WTC11 (cell line): ENCODE measurements around the gene FERMT1. TPM values are rescaled to one million over a fixed set of nuclear protein-coding genes. Genes with fewer than 3 reads are reported as not detected.

ENCODE experiments used
- ATAC-seq: fragments of 200-7000 bp; cut with Tn5 transposase; 2 replicates; pipeline ENCODE4 v1.10.0; 2021; ENCODE audit warnings: mild to moderate bottlenecking, moderate library complexity
- CTCF ChIA-PET: fragments of 300-600 bp; sonication (Branson Sonifier 250); formaldehyde crosslinking; loops from one replicate; lab custom pipeline; 2021; ENCODE audit warnings: antibody characterized with exemption; lab: Charles Lee
- POLR2A ChIA-PET: fragments of 350-600 bp; sonication (Branson Sonifier 250); formaldehyde crosslinking; loops from one replicate; lab custom pipeline; 2021; ENCODE audit warnings: antibody characterized with exemption; lab: Charles Lee
- DNase-seq: peaks from one replicate; pipeline ENCODE4 v3.0.0; 2021; ENCODE audit warnings: low spot score
- H3K27ac Mint-ChIP-seq: 2 replicates; pipeline ENCODE4 v1.8.0; 2021; ENCODE audit warnings: mixed read lengths
- H3K27me3 Mint-ChIP-seq: 2 replicates; pipeline ENCODE4 v1.8.0; 2021; ENCODE audit warnings: low read depth, mild to moderate bottlenecking, moderate library complexity, mixed read lengths
- H3K36me3 Mint-ChIP-seq: 2 replicates; pipeline ENCODE4 v1.8.0; 2021; ENCODE audit warnings: mixed read lengths
- H3K4me1 Mint-ChIP-seq: 2 replicates; pipeline ENCODE4 v1.8.0; 2022; ENCODE audit warnings: mixed read lengths
- H3K4me3 Mint-ChIP-seq: 2 replicates; pipeline ENCODE4 v1.8.0; 2021; ENCODE audit warnings: mild to moderate bottlenecking, moderate library complexity, mixed read lengths
- H3K9me3 Mint-ChIP-seq: 2 replicates; pipeline ENCODE4 v1.8.0; 2021; ENCODE audit warnings: mixed read lengths
- ARID4B ChIP-seq: sonication (generic); formaldehyde crosslinking; IDR thresholded peaks from 2 replicates; pipeline ENCODE4 v1.8.0; 2023; ENCODE audit warnings: missing genetic modification reagents, mild to moderate bottlenecking, borderline replicate concordance
- CREB1 ChIP-seq: sonication (generic); formaldehyde crosslinking; IDR thresholded peaks from 2 replicates; pipeline ENCODE4 v1.8.0; 2023; ENCODE audit warnings: mild to moderate bottlenecking, missing genetic modification reagents
- KAT7 ChIP-seq: sonication (generic); formaldehyde crosslinking; IDR thresholded peaks from 2 replicates; pipeline ENCODE4 v1.8.1; 2023; ENCODE audit warnings: missing genetic modification reagents, mild to moderate bottlenecking, borderline replicate concordance
- MYBL2 ChIP-seq: sonication (generic); formaldehyde crosslinking; IDR thresholded peaks from 2 replicates; pipeline ENCODE4 v1.8.1; 2023; ENCODE audit warnings: mild to moderate bottlenecking, moderate library complexity, missing genetic modification reagents
- NFATC4 ChIP-seq: fragments of 250-450 bp; sonication (Bioruptor Pico); IDR thresholded peaks from 2 replicates; pipeline ENCODE4 v1.9.0; 2021; ENCODE audit warnings: mild to moderate bottlenecking
- NFYB ChIP-seq: sonication (generic); formaldehyde crosslinking; conservative IDR thresholded peaks from 2 replicates; pipeline ENCODE4 v1.8.0; 2022; ENCODE audit warnings: low read depth, missing genetic modification reagents
- NR1H2 ChIP-seq: sonication (generic); formaldehyde crosslinking; IDR thresholded peaks from 2 replicates; pipeline ENCODE4 v1.9.0; 2021; ENCODE audit warnings: mild to moderate bottlenecking, moderate library complexity, missing genetic modification reagents
- PRRX2 ChIP-seq: fragments of 250-450 bp; sonication (Bioruptor Pico); IDR thresholded peaks from 2 replicates; pipeline ENCODE4 v1.8.0; 2021; ENCODE audit warnings: mild to moderate bottlenecking
- STAT6 ChIP-seq: sonication (generic); formaldehyde crosslinking; conservative IDR thresholded peaks from 2 replicates; pipeline ENCODE4 v1.8.1; 2023; ENCODE audit warnings: mild to moderate bottlenecking, low read depth, missing genetic modification reagents, moderate library complexity
- ZNF281 ChIP-seq: sonication (generic); formaldehyde crosslinking; IDR thresholded peaks from 2 replicates; pipeline ENCODE4 v1.8.0; 2023; ENCODE audit warnings: mild to moderate bottlenecking, missing genetic modification reagents
- ZNF423 ChIP-seq: fragments of 250-450 bp; sonication (Bioruptor Pico); IDR thresholded peaks from 2 replicates; pipeline ENCODE4 v2.1.2; 2022; ENCODE audit warnings: mild to moderate bottlenecking, moderate library complexity
- total RNA-seq: library from RNA; stranded (reverse); gene quantifications from 3 replicates; pipeline ENCODE4 v1.2.3, GENCODE V29; 2021
- TF ChIP-seq, protein P1 (sequence below): sonication (generic); formaldehyde crosslinking; IDR thresholded peaks from 2 replicates; pipeline ENCODE4 v1.8.0; 2022; ENCODE audit warnings: mild to moderate bottlenecking, missing genetic modification reagents
- TF ChIP-seq, protein P2 (sequence below): sonication (generic); formaldehyde crosslinking; IDR thresholded peaks from 2 replicates; pipeline ENCODE4 v1.8.0; 2022; ENCODE audit warnings: mild to moderate bottlenecking, missing genetic modification reagents
- TF ChIP-seq, protein P3 (sequence below): sonication (generic); formaldehyde crosslinking; IDR thresholded peaks from 2 replicates; pipeline ENCODE4 v1.8.0; 2022; ENCODE audit warnings: mild to moderate bottlenecking, missing genetic modification reagents
- TF ChIP-seq, protein P4 (sequence below): fragments of 250-450 bp; sonication (Bioruptor Pico); IDR thresholded peaks from 2 replicates; pipeline ENCODE4 v1.9.0; 2021; ENCODE audit warnings: moderate library complexity, mild to moderate bottlenecking, inconsistent platforms, borderline replicate concordance
- TF ChIP-seq, protein P5 (sequence below): sonication (generic); formaldehyde crosslinking; IDR thresholded peaks from 2 replicates; pipeline ENCODE4 v1.8.1; 2023; ENCODE audit warnings: mild to moderate bottlenecking, moderate library complexity, missing genetic modification reagents
- TF ChIP-seq, protein P6 (sequence below): fragments of 250-450 bp; sonication (Bioruptor Pico); conservative IDR thresholded peaks from 2 replicates; pipeline ENCODE4 v1.9.0; 2021; ENCODE audit warnings: mild to moderate bottlenecking

The FERMT1 gene
- total RNA-seq, 1 experiment from 2014 or later, result 23.0 TPM

GRCh38 chr20:6122111-6122872 lies 538 bp downstream of the FERMT1 start (continued):
- TF ChIP-seq, protein P1, sequence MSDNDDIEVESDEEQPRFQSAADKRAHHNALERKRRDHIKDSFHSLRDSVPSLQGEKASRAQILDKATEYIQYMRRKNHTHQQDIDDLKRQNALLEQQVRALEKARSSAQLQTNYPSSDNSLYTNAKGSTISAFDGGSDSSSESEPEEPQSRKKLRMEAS, result peak; percentile 82
- TF ChIP-seq PRRX2 (no peak), NFATC4 (CRISPR knock-in tag) (no peak), CREB1 (CRISPR knock-in tag) (no peak), MYBL2 (CRISPR knock-in tag) (no peak), ARID4B (CRISPR knock-in tag) (0 out of 2 replicates have a peak, but pooled peaks have one; percentile 24), NR1H2 (CRISPR knock-in tag) (no peak), ZNF281 (CRISPR knock-in tag) (no peak)
- TF ChIP-seq, protein P2, sequence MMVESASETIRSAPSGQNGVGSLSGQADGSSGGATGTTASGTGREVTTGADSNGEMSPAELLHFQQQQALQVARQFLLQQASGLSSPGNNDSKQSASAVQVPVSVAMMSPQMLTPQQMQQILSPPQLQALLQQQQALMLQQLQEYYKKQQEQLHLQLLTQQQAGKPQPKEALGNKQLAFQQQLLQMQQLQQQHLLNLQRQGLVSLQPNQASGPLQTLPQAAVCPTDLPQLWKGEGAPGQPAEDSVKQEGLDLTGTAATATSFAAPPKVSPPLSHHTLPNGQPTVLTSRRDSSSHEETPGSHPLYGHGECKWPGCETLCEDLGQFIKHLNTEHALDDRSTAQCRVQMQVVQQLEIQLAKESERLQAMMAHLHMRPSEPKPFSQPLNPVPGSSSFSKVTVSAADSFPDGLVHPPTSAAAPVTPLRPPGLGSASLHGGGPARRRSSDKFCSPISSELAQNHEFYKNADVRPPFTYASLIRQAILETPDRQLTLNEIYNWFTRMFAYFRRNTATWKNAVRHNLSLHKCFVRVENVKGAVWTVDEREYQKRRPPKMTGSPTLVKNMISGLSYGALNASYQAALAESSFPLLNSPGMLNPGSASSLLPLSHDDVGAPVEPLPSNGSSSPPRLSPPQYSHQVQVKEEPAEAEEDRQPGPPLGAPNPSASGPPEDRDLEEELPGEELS, result no peak
- TF ChIP-seq, protein P3, sequence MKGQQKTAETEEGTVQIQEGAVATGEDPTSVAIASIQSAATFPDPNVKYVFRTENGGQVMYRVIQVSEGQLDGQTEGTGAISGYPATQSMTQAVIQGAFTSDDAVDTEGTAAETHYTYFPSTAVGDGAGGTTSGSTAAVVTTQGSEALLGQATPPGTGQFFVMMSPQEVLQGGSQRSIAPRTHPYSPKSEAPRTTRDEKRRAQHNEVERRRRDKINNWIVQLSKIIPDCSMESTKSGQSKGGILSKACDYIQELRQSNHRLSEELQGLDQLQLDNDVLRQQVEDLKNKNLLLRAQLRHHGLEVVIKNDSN (CRISPR knock-in tag), result peak; percentile 19; the same call in 1 of the 2 replicates
- TF ChIP-seq, protein P4, sequence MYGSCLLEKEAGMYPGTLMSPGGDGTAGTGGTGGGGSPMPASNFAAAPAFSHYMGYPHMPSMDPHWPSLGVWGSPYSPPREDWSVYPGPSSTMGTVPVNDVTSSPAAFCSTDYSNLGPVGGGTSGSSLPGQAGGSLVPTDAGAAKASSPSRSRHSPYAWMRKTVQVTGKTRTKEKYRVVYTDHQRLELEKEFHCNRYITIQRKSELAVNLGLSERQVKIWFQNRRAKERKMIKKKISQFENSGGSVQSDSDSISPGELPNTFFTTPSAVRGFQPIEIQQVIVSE, result no peak

GRCh38 chr20:6121504-6121903 lies 1.3 kb downstream of the FERMT1 start:
- peak overlapping the region; percentile 69 for H3K4me3 Mint-ChIP-seq
- TF ChIP-seq ZNF423 (CRISPR knock-in tag) (no peak), KAT7 (no peak), NFYB (no peak), STAT6 (CRISPR knock-in tag) (no peak)
- TF ChIP-seq, protein P5, sequence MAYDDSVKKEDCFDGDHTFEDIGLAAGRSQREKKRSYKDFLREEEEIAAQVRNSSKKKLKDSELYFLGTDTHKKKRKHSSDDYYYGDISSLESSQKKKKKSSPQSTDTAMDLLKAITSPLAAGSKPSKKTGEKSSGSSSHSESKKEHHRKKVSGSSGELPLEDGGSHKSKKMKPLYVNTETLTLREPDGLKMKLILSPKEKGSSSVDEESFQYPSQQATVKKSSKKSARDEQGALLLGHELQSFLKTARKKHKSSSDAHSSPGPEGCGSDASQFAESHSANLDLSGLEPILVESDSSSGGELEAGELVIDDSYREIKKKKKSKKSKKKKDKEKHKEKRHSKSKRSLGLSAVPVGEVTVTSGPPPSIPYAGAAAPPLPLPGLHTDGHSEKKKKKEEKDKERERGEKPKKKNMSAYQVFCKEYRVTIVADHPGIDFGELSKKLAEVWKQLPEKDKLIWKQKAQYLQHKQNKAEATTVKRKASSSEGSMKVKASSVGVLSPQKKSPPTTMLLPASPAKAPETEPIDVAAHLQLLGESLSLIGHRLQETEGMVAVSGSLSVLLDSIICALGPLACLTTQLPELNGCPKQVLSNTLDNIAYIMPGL (CRISPR knock-in tag), result no peak
- TF ChIP-seq, protein P6, sequence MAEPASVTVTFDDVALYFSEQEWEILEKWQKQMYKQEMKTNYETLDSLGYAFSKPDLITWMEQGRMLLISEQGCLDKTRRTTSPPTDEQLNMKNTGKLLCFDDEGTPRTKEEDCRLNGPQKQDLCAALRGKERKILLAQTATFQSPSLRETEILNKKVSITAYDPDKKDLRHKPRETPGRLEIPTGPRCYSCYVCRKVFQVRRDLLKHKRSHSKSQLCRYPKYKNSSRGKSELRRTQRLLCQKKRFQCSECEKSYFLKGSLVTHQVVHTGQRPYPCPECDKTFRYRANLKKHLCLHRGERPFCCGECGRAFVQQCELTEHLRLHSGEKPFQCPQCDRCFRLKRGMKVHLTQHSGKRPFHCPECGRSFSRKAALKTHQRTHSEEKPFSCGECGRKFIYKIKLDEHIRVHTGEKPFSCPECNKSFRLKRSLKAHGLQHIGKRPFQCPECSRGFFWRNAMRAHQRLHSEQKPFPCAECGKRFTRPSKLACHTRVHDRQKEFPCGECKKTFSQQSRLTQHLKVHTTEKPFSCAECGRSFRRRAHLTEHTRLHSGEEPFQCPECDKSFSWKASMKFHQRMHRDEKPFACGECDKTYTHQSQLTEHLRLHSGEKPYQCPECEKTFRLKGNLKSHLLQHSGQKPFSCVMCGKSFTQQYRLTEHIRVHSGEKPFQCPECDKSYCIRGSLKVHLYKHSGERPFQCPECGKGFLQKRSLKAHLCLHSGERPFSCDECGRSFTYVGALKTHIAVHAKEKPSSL (CRISPR knock-in tag), result no peak

More at GRCh38 chr20:6121504-6121903, 1.3 kb downstream of the FERMT1 start:
- Mint-ChIP-seq H3K27ac (peak overlapping the region; percentile 68), H3K27me3 (peaks cover 10% of the 10 kb centered on the region), H3K4me1 (peaks cover 45% of the 10 kb centered on the region), H3K9me3 (peaks cover 4% of the 10 kb centered on the region; the same call in 1 of the 2 replicates), H3K36me3 (peaks cover 24% of the 10 kb centered on the region)
- ChIA-PET CTCF (no interaction called here), POLR2A (no interaction called here)
- DNase-seq (no peak), ATAC-seq (no peak)
